WTC11 (cell line): ENCODE data around the gene STS. TPM values are rescaled to one million over a fixed set of nuclear protein-coding genes. Genes with fewer than 3 reads are reported as not detected.

Experiments used
- ATAC-seq: fragments of 200-7000 bp; cut with Tn5 transposase; 2 replicates; pipeline ENCODE4 v1.10.0; 2021; ENCODE audit warnings: mild to moderate bottlenecking, moderate library complexity
- CTCF ChIA-PET: fragments of 300-600 bp; sonication (Branson Sonifier 250); formaldehyde crosslinking; loops from one replicate; lab custom pipeline; 2021; ENCODE audit warnings: antibody characterized with exemption; lab: Charles Lee
- POLR2A ChIA-PET: fragments of 350-600 bp; sonication (Branson Sonifier 250); formaldehyde crosslinking; loops from one replicate; lab custom pipeline; 2021; ENCODE audit warnings: antibody characterized with exemption; lab: Charles Lee
- DNase-seq: peaks from one replicate; pipeline ENCODE4 v3.0.0; 2021; ENCODE audit warnings: low spot score
- H3K27ac Mint-ChIP-seq: 2 replicates; pipeline ENCODE4 v1.8.0; 2021; ENCODE audit warnings: mixed read lengths
- H3K27me3 Mint-ChIP-seq: 2 replicates; pipeline ENCODE4 v1.8.0; 2021; ENCODE audit warnings: low read depth, mild to moderate bottlenecking, moderate library complexity, mixed read lengths
- H3K36me3 Mint-ChIP-seq: 2 replicates; pipeline ENCODE4 v1.8.0; 2021; ENCODE audit warnings: mixed read lengths
- H3K4me1 Mint-ChIP-seq: 2 replicates; pipeline ENCODE4 v1.8.0; 2022; ENCODE audit warnings: mixed read lengths
- H3K4me3 Mint-ChIP-seq: 2 replicates; pipeline ENCODE4 v1.8.0; 2021; ENCODE audit warnings: mild to moderate bottlenecking, moderate library complexity, mixed read lengths
- H3K9me3 Mint-ChIP-seq: 2 replicates; pipeline ENCODE4 v1.8.0; 2021; ENCODE audit warnings: mixed read lengths
- CREM ChIP-seq: sonication (generic); formaldehyde crosslinking; IDR thresholded peaks from 2 replicates; pipeline ENCODE4 v1.8.1; 2022; ENCODE audit warnings: mild to moderate bottlenecking, missing genetic modification reagents, moderate library complexity
- CTCF ChIP-seq: fragments of 200-600 bp; IDR thresholded peaks from 2 replicates; pipeline ENCODE4 v1.8.0; 2022; ENCODE audit warnings: antibody characterized with exemption
- E2F1 ChIP-seq: sonication (generic); formaldehyde crosslinking; IDR thresholded peaks from 2 replicates; pipeline ENCODE4 v1.8.0; 2022; ENCODE audit warnings: mild to moderate bottlenecking, missing genetic modification reagents
- ESRRA ChIP-seq: sonication (generic); formaldehyde crosslinking; IDR thresholded peaks from 2 replicates; pipeline ENCODE4 v1.8.1; 2022; ENCODE audit warnings: mild to moderate bottlenecking, missing genetic modification reagents, borderline replicate concordance
- FOXJ3 ChIP-seq: sonication (generic); formaldehyde crosslinking; IDR thresholded peaks from 2 replicates; pipeline ENCODE4 v1.9.0; 2021; ENCODE audit warnings: missing genetic modification reagents, mild to moderate bottlenecking, borderline replicate concordance
- FOXP1 ChIP-seq: sonication (generic); formaldehyde crosslinking; IDR thresholded peaks from 2 replicates; pipeline ENCODE4 v1.8.0; 2022; ENCODE audit warnings: missing genetic modification reagents, mild to moderate bottlenecking, moderate library complexity, borderline replicate concordance
- FOXP4 ChIP-seq: sonication (generic); formaldehyde crosslinking; IDR thresholded peaks from 2 replicates; pipeline ENCODE4 v1.8.0; 2022; ENCODE audit warnings: mild to moderate bottlenecking, missing genetic modification reagents
- GABPB1 ChIP-seq: sonication (generic); formaldehyde crosslinking; IDR thresholded peaks from 2 replicates; pipeline ENCODE4 v1.8.1; 2023; ENCODE audit warnings: mild to moderate bottlenecking, missing genetic modification reagents
- MYBL2 ChIP-seq: sonication (generic); formaldehyde crosslinking; IDR thresholded peaks from 2 replicates; pipeline ENCODE4 v1.8.1; 2023; ENCODE audit warnings: mild to moderate bottlenecking, moderate library complexity, missing genetic modification reagents
- SMAD4 ChIP-seq: sonication (generic); formaldehyde crosslinking; IDR thresholded peaks from 2 replicates; pipeline ENCODE4 v1.8.0; 2022; ENCODE audit warnings: mild to moderate bottlenecking, missing genetic modification reagents
- TCF7 ChIP-seq: sonication (generic); formaldehyde crosslinking; IDR thresholded peaks from 2 replicates; pipeline ENCODE4 v1.8.0; 2022; ENCODE audit warnings: mild to moderate bottlenecking, low read depth, missing genetic modification reagents, moderate library complexity
- TEAD1 ChIP-seq: sonication (generic); formaldehyde crosslinking; IDR thresholded peaks from 2 replicates; pipeline ENCODE4 v1.8.0; 2022; ENCODE audit warnings: mild to moderate bottlenecking, missing genetic modification reagents
- ZBTB21 ChIP-seq: sonication (generic); formaldehyde crosslinking; IDR thresholded peaks from 2 replicates; pipeline ENCODE4 v1.8.1; 2023; ENCODE audit warnings: mild to moderate bottlenecking, missing genetic modification reagents, borderline replicate concordance
- ZBTB43 ChIP-seq: sonication (generic); formaldehyde crosslinking; IDR thresholded peaks from 2 replicates; pipeline ENCODE4 v1.8.1; 2023; ENCODE audit warnings: mild to moderate bottlenecking, missing genetic modification reagents
- ZNF121 ChIP-seq: sonication (generic); formaldehyde crosslinking; IDR thresholded peaks from 2 replicates; pipeline ENCODE4 v1.8.0; 2023; ENCODE audit warnings: missing genetic modification reagents
- ZNF232 ChIP-seq: sonication (generic); formaldehyde crosslinking; IDR thresholded peaks from 2 replicates; pipeline ENCODE4 v1.8.0; 2022; ENCODE audit warnings: mild to moderate bottlenecking, missing genetic modification reagents
- ZNF281 ChIP-seq: sonication (generic); formaldehyde crosslinking; IDR thresholded peaks from 2 replicates; pipeline ENCODE4 v1.8.0; 2023; ENCODE audit warnings: mild to moderate bottlenecking, missing genetic modification reagents
- ZNF396 ChIP-seq: fragments of 250-450 bp; sonication (Bioruptor Pico); IDR thresholded peaks from 2 replicates; pipeline ENCODE4 v1.8.0; 2021; ENCODE audit warnings: mild to moderate bottlenecking, moderate library complexity, borderline replicate concordance
- ZNF425 ChIP-seq: fragments of 250-450 bp; sonication (Bioruptor Pico); conservative IDR thresholded peaks from 2 replicates; pipeline ENCODE4 v1.9.0; 2021; ENCODE audit warnings: mild to moderate bottlenecking
- total RNA-seq: library from RNA; stranded (reverse); gene quantifications from 3 replicates; pipeline ENCODE4 v1.2.3, GENCODE V29; 2021

The STS gene
- total RNA-seq, 1 experiment from 2014 or later: 1.3 TPM

- no peak for DNase-seq
- ATAC-seq: no peak
- H3K27me3 Mint-ChIP-seq: no peaks in the 10 kb centered on the region
- ChIA-PET POLR2A (no interaction called here), CTCF (interaction anchor here (1.5 kb wide), 1 partner anchor 81 kb away, joined by 3 read pairs; no protein-coding TSS in a partner anchor)
- H3K36me3 Mint-ChIP-seq: no peaks in the 10 kb centered on the region
- no peaks in the 10 kb centered on the region; the same call in 1 of the 2 replicates for H3K9me3 Mint-ChIP-seq
- no peak overlapping the region for H3K4me3 Mint-ChIP-seq
- peak overlapping the region; percentile 45; the same call in 1 of the 2 replicates for H3K27ac Mint-ChIP-seq
- TF ChIP-seq SMAD4 (CRISPR knock-in tag) (no peak), FOXP1 (CRISPR knock-in tag) (no peak), E2F1 (CRISPR knock-in tag) (no peak), ZBTB21 (CRISPR knock-in tag) (no peak), ZNF232 (CRISPR knock-in tag) (no peak), CTCF (no peak)
- peaks cover 24% of the 10 kb centered on the region for H3K4me1 Mint-ChIP-seq
These were observed 37.4 kb upstream of the STS start for GRCh38 chrX:7109838-7110793.

- H3K4me1 Mint-ChIP-seq: peaks cover 27% of the 10 kb centered on the region
- H3K4me3 Mint-ChIP-seq: no peak overlapping the region
- peaks cover 3% of the 10 kb centered on the region for H3K36me3 Mint-ChIP-seq
- ATAC-seq (no peak), DNase-seq (no peak)
- H3K27ac Mint-ChIP-seq: peak overlapping the region; percentile 45; the same call in 1 of the 2 replicates
- no peaks in the 10 kb centered on the region for H3K27me3 Mint-ChIP-seq
- no peaks in the 10 kb centered on the region; the same call in 1 of the 2 replicates for H3K9me3 Mint-ChIP-seq
- POLR2A ChIA-PET: no interaction called here
- CTCF ChIA-PET: interaction anchor here (1.5 kb wide), 1 partner anchor 81 kb away, joined by 3 read pairs; no protein-coding TSS in a partner anchor
- TF ChIP-seq TCF7 (CRISPR knock-in tag) (no peak), TEAD1 (no peak), MYBL2 (CRISPR knock-in tag) (no peak), GABPB1 (CRISPR knock-in tag) (no peak), FOXP4 (CRISPR knock-in tag) (no peak), ZNF425 (CRISPR knock-in tag) (no peak), ZBTB43 (CRISPR knock-in tag) (no peak), FOXJ3 (CRISPR knock-in tag) (no peak), CREM (CRISPR knock-in tag) (no peak), ZNF396 (CRISPR knock-in tag) (no peak), ZNF281 (CRISPR knock-in tag) (no peak), ESRRA (CRISPR knock-in tag) (no peak), ZNF121 (no peak)
These were observed 36.7 kb upstream of the STS start for GRCh38 chrX:7110821-7111276.
